GM21576 (cell line): Measurements from ENCODE around the gene RNGTT.
"Not testable (repeated sequence)": the region's sequence is repeated elsewhere in the genome, so short reads cannot be mapped to it uniquely, and the experiment has no call there.

Experiments used
- ATAC-seq: cut with Tn5 transposase; IDR thresholded peaks from one replicate; pipeline ENCODE4 v1.9.1; 2021; ENCODE audit warnings: mild to moderate bottlenecking, moderate library complexity; ENCODE audit not compliant: unreplicated experiment

RNGTT gene

DNA sequence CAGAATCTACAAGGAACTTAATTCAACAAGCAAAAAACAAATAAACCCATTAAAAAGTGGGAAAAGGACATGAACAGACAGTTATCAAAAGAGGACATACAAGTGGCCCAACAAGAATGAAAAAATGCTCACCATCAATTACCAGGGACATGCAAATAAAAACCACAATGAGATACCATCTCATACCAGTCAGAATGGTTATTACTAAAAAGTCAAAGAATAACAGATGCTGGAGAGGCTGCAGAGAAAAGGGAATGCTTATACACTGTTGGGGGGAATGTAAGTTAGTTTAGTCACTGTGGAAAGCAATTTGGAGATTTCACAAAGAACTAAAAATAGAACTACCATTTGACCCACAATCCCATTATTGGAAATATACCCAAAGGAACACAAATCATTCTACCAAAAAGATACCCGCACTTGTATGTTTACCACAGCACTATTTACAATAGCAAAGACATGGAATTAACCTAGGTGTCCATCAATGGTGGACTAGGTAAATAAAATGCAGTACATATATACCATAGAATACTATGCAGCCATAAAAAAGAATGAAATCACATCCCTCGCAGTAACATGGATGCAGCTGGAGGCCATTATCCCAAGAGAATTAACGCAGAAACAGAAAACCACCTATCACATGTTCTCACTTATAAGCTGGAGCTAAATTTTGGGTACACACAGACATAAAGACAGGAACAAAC, 48.4 kb downstream of the RNGTT start:
- no peak for ATAC-seq

GRCh38 chr6:88914180-88914579, 49.2 kb downstream of the RNGTT start:
- ATAC-seq: no peak

DNA sequence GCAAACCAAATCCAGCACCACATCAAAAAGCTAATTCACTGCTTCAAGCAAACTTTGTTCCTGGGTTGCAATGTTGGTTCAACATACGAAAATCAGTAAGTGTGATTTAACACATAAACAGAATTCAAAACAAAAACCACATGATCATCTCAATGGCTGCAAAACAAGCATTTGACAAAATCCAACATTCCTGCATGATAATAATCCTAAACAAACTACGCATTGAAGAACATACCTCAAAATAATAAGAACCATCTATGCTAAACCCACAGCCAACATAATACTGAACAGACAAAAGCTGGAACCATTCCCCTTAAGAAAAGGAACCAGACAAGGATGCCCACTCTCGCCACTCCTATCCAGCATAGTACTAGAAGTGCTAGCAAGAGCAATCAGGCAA, 49.9 kb downstream of the RNGTT start:
- ATAC-seq: no peak

DNA sequence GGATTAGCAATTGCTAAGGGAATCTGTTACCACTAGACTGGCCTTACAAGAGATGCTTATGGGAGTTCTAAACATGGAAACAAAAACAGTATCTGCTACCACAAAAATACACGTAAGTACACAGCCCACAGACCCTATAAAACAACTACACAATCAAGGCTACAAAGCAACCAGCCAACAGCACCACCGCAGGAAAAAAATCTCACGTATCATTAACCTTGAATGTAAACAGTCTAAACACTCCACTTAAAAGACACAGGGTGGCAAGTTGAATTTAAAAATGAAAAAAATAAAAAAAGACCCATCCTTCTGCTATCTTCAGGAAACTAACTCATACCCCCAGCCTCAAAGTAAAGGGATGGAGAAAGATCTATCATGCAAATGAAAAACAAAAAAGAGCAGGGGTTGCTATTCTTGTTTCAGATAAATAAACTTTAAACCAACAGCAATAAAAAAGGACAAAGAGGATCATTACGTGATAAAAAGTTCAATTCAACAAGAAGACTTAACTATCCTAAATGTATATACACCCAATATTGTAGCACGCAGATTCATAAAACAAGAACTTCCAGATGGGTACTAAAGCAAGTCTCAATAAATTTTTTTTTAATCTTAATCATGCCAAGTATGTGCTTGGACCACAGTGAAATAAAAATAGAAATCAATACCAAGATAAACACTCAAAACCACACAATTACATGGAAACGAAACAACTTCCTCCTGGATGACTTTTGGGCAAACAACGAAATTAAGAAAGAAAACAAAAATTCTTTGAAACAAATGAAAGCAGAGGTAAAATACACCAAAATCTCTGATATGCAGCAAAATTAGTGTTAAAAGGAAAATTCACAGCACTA, 52.3 kb downstream of the RNGTT start:
- ATAC-seq: no peak

- ATAC-seq: no peak
These were observed 54.5 kb downstream of the RNGTT start for GRCh38 chr6:88908598-88909548.

- not testable (repeated sequence) for ATAC-seq
These were observed 56.3 kb downstream of the RNGTT start for GRCh38 chr6:88907148-88907547.

DNA sequence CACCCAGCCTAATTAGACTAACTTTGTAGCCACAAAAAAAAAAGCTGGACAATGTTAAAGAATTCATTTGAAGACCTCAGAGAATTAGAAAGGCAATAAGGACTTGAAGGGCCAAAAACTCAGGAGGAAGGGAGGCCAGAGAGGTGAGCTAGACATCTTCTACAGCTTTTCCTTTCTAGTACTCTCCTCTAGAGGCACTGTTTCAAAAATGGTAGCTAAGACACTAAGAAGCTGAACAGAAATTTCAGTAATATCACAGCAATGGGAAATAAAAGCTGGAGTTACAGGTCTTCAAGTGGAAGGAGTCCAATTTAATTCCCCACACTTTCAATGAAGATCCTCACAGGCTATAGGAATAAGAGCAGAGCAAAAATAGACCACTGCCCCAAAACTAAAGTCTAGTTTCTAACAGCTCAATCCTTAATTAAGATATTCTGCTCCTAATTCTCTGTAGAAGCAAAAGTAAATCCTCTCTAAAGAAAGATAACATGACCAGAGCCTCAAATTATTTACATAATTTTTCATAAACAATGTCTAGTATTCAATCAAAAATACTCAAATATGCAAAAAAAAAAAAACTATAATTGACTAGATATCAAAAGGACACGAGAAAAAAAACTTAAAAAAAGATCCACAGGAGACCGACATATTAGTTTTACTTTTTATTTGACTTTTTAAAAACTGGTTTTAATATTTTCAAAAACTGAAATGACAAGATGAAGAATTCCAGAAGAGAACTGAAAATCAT, 63.7 kb downstream of the RNGTT start:
- no peak for ATAC-seq

- ATAC-seq: no peak
These were observed 67.5 kb downstream of the RNGTT start for GRCh38 chr6:88895911-88896310.

GRCh38 chr6:88890860-88891845, 72.3 kb downstream of the RNGTT start:
- ATAC-seq: no peak

GRCh38 chr6:88890394-88890793, 73.0 kb downstream of the RNGTT start:
- ATAC-seq: no peak

GRCh38 chr6:88884361-88884760, 79.1 kb downstream of the RNGTT start:
- ATAC-seq: no peak

DNA sequence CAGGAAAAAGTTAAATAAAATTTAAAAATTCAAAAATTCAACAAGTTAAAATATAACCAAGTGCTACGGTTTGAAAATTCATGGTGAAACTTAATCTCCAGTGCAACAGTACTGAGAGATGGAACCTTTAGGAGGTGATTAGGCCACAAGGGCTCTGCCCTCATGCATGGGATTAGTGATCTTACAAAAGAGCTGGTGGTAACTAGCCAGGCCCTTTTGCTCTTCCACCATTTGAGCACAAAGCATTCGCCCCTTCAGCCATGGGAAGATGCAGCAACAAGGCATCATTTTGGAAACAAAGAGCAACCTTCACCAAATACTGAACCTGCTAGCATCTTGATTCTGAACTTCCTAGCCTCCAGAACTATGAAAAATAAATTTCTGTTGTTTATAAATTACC, 80.9 kb downstream of the RNGTT start:
- no peak for ATAC-seq

- ATAC-seq: no peak
These were observed 82.0 kb downstream of the RNGTT start for GRCh38 chr6:88881451-88881850.

DNA sequence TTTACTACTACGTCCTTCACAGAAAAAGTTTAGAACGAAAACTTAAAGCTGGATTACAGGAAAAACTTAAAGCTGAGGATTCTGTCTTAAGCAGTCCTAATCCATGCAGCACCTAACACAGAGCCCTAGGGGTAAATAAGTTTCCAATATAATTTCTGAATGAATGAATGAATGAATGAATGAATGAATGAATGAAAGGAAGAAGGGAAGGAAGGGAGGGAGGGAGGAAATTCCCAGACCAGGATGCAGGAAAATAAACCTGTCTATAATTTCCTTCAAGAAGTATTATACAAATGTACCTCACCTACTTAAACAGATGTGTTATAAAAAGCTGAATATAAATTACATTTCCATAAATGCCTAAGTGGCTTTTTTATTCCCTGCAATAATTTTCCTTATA, 83.4 kb downstream of the RNGTT start:
- ATAC-seq: no peak

GRCh38 chr6:88877893-88878292, 85.5 kb downstream of the RNGTT start:
- no peak for ATAC-seq

- no peak for ATAC-seq
These were observed 90.5 kb downstream of the RNGTT start for GRCh38 chr6:88872962-88873361.

DNA sequence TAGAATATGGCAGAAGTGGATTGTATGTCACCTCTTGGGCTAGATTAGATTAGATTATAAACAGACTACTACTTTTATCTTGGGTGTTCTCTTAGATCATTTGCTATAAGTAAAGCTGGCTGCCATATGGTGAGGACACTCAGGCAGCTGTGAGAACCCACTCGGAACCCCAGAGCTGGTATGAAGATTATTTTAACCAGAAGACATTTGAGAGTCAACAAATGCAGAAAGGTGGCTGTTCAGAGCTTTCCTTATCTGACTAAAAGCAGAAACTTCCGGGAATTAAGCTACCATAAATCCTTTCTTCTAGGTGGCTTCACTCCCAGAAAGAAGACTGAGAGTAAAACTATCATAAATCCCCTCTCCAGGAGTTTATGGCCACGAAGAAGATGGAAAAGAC, 91.9 kb downstream of the RNGTT start:
- ATAC-seq: no peak

DNA sequence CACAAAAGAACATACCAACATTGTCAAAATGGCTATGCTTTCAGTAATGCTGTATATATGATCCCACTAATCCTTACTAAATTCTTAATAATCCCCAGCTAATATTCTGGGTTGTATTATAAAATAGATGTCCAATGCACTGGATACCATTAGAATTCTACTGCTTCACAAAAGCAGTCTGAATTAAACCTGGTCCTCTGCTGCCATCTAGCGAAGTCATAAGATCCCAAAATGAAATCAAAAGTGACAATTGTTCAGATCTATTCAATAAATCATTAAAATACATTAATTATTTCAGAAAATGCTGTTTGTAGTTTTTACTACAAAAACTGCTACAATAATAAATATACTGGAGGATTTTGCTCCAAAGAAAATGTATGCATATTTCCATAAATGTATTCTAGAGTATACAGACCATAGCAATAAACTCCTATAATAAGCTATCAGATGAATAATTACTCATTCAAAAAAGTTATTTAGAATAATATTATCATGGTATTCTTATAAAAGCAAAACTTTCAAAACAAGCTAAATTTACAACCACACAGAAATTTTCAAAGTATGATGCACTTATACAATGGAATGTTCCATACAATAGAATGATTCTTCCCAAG, 92.6 kb downstream of the RNGTT start:
- no peak for ATAC-seq
